ENCODE measurements around the gene PLEKHH3. TPM values are rescaled to one million over a fixed set of nuclear protein-coding genes. Genes with fewer than 3 reads are reported as not detected.
A peak's percentile ranks its signal among the peaks of the same experiment; 100 is the strongest.
"Not testable (repeated sequence)": the region's sequence is repeated elsewhere in the genome, so short reads cannot be mapped to it uniquely, and the experiment has no call there.

Gene PLEKHH3
- total RNA-seq, 2 experiments from 2014 or later = 1.3 to 1.4 TPM

GRCh38 chr17:42673885-42674754 lies 2.7 kb downstream of the PLEKHH3 start:
- Mint-ChIP-seq H3K27ac (no peak overlapping the region), H3K4me3 (no peak overlapping the region), H3K4me1 (peaks cover 46% of the 10 kb centered on the region), H3K27me3 (peaks cover 57% of the 10 kb centered on the region), H3K9me3 (ENCODE audit: low read depth) (no peaks in the 10 kb centered on the region), H3K36me3 (peaks cover under 1% of the 10 kb centered on the region)
- ATAC-seq = no peak
- CTCF ChIA-PET = interaction anchor here (1.7 to 2.0 kb wide), 4 partner anchors 9 to 96 kb away, joined by 4 to 10 read pairs (median 5); partner anchors contain the start of genes RETREG3, TUBG1 and TUBG2
- DNase-seq = no peak

GRCh38 chr17:42673266-42673884 lies 3.4 kb downstream of the PLEKHH3 start:
- H3K4me1 Mint-ChIP-seq = peaks cover 42% of the 10 kb centered on the region
- CTCF ChIA-PET = interaction anchor here (1.0 to 2.0 kb wide), 6 partner anchors 10 to 95 kb away, joined by 3 to 10 read pairs (median 5); partner anchors contain the start of genes RETREG3, TUBG1 and TUBG2
- no peak overlapping the region for H3K27ac Mint-ChIP-seq
- H3K9me3 Mint-ChIP-seq (ENCODE audit: low read depth) = no peaks in the 10 kb centered on the region
- H3K4me3 Mint-ChIP-seq = no peak overlapping the region
- H3K36me3 Mint-ChIP-seq = peaks cover 1% of the 10 kb centered on the region
- peaks cover 60% of the 10 kb centered on the region for H3K27me3 Mint-ChIP-seq
- no peak for ATAC-seq
- no peak for DNase-seq

- Mint-ChIP-seq H3K27me3 (peaks cover 60% of the 10 kb centered on the region), H3K4me1 (peaks cover 34% of the 10 kb centered on the region), H3K9me3 (ENCODE audit: low read depth) (no peaks in the 10 kb centered on the region), H3K4me3 (no peak overlapping the region), H3K36me3 (peaks cover 1% of the 10 kb centered on the region), H3K27ac (no peak overlapping the region)
- ATAC-seq = no peak
- DNase-seq = no peak
- CTCF ChIA-PET = interaction anchor here (0.6 to 2.2 kb wide), 6 partner anchors 10 to 93 kb away, joined by 3 to 16 read pairs (median 4); partner anchors contain the start of genes RETREG3 and TUBG2
These were observed 4.8 kb downstream of the PLEKHH3 start for GRCh38 chr17:42672038-42672437.

- no peak for DNase-seq
- no peak for ATAC-seq
- no peaks in the 10 kb centered on the region for H3K9me3 Mint-ChIP-seq (ENCODE audit: low read depth)
These were observed 5.8 kb downstream of the PLEKHH3 start for GRCh38 chr17:42670789-42671657.

GRCh38 chr17:42669977-42670788 lies 6.6 kb downstream of the PLEKHH3 start:
- CTCF ChIA-PET = interaction anchor here (0.6 to 1.9 kb wide), 6 partner anchors 9 to 305 kb away, joined by 3 to 16 read pairs (median 4); partner anchors contain the start of genes CCR10 and TUBG2
- peak; percentile 69 for ATAC-seq
- no peak overlapping the region for H3K27ac Mint-ChIP-seq
- H3K4me3 Mint-ChIP-seq = peak overlapping the region; percentile 52
- DNase-seq = no peak
- H3K4me1 Mint-ChIP-seq = peaks cover 23% of the 10 kb centered on the region
- peaks cover 1% of the 10 kb centered on the region for H3K36me3 Mint-ChIP-seq
- no peaks in the 10 kb centered on the region for H3K9me3 Mint-ChIP-seq (ENCODE audit: low read depth)
- H3K27me3 Mint-ChIP-seq = peaks cover 51% of the 10 kb centered on the region

More at GRCh38 chr17:42670789-42671657, 5.8 kb downstream of the PLEKHH3 start:
- peaks cover 1% of the 10 kb centered on the region for H3K36me3 Mint-ChIP-seq
- H3K4me3 Mint-ChIP-seq = peak overlapping the region; percentile 52
- CTCF ChIA-PET = interaction anchor here (0.6 to 2.2 kb wide), 4 partner anchors 8 to 92 kb away, joined by 3 to 16 read pairs (median 6); partner anchors contain the start of gene RETREG3
- H3K4me1 Mint-ChIP-seq = peaks cover 28% of the 10 kb centered on the region
- peaks cover 56% of the 10 kb centered on the region for H3K27me3 Mint-ChIP-seq
- no peak overlapping the region for H3K27ac Mint-ChIP-seq

- CTCF ChIA-PET = interaction anchor here (0.6 to 1.9 kb wide), 7 partner anchors 9 to 304 kb away, joined by 3 to 7 read pairs (median 3); partner anchors contain the start of genes CCR10 and TUBG2
- H3K4me1 Mint-ChIP-seq = peaks cover 21% of the 10 kb centered on the region
- ATAC-seq = no peak
- H3K27me3 Mint-ChIP-seq = peaks cover 45% of the 10 kb centered on the region
- H3K36me3 Mint-ChIP-seq = peaks cover 1% of the 10 kb centered on the region
- DNase-seq = no peak
- no peaks in the 10 kb centered on the region for H3K9me3 Mint-ChIP-seq (ENCODE audit: low read depth)
- H3K4me3 Mint-ChIP-seq = no peak overlapping the region
- H3K27ac Mint-ChIP-seq = no peak overlapping the region
These were observed 7.2 kb downstream of the PLEKHH3 start for GRCh38 chr17:42669705-42669976.

GRCh38 chr17:42667088-42667951 lies 9.5 kb downstream of the PLEKHH3 start:
- H3K9me3 Mint-ChIP-seq (ENCODE audit: low read depth) = no peaks in the 10 kb centered on the region
- H3K27me3 Mint-ChIP-seq = peaks cover 29% of the 10 kb centered on the region
- ATAC-seq (no peak), DNase-seq (no peak)
- CTCF ChIA-PET = interaction anchor here (1.0 to 1.2 kb wide), 3 partner anchors 9 to 96 kb away, joined by 3 to 4 read pairs (median 4); partner anchors contain the start of genes CCR10 and PLEKHH3
- no peak overlapping the region for H3K27ac Mint-ChIP-seq
- no peak overlapping the region for H3K4me3 Mint-ChIP-seq
- H3K36me3 Mint-ChIP-seq = peaks cover 3% of the 10 kb centered on the region
- peaks cover 16% of the 10 kb centered on the region for H3K4me1 Mint-ChIP-seq

GRCh38 chr17:42666126-42666525 lies 10.7 kb downstream of the PLEKHH3 start:
- not testable (repeated sequence) for H3K4me1 Mint-ChIP-seq; H3K27ac Mint-ChIP-seq; ATAC-seq; H3K9me3 Mint-ChIP-seq (ENCODE audit: low read depth); H3K4me3 Mint-ChIP-seq; H3K36me3 Mint-ChIP-seq; DNase-seq
- H3K27me3 Mint-ChIP-seq = peaks cover 20% of the 10 kb centered on the region
- CTCF ChIA-PET = interaction anchor here (1.0 to 1.2 kb wide), 3 partner anchors 11 to 97 kb away, joined by 3 to 4 read pairs (median 3); partner anchors contain the start of gene PLEKHH3

GRCh38 chr17:42665581-42666001 lies 11.2 kb downstream of the PLEKHH3 start:
- CTCF ChIA-PET = interaction anchor here (1.1 kb wide), 1 partner anchor 15 kb away, joined by 3 read pairs; no protein-coding TSS in a partner anchor
- no peak for ATAC-seq

GRCh38 chr17:42660692-42661345 lies 16.0 kb downstream of the PLEKHH3 start:
- Mint-ChIP-seq H3K27ac (no peak overlapping the region), H3K4me3 (no peak overlapping the region), H3K4me1 (peaks cover 15% of the 10 kb centered on the region), H3K27me3 (peaks cover 5% of the 10 kb centered on the region), H3K9me3 (ENCODE audit: low read depth) (no peaks in the 10 kb centered on the region), H3K36me3 (peaks cover 4% of the 10 kb centered on the region)
- ATAC-seq = no peak
- CTCF ChIA-PET = interaction anchor here (1.0 to 1.5 kb wide), 3 partner anchors 8 to 83 kb away, joined by 3 to 5 read pairs (median 3); no protein-coding TSS in a partner anchor
- DNase-seq = no peak

More at GRCh38 chr17:42665581-42666001, 11.2 kb downstream of the PLEKHH3 start:
- Mint-ChIP-seq H3K4me1 (peaks cover 4% of the 10 kb centered on the region), H3K36me3 (peaks cover 3% of the 10 kb centered on the region), H3K4me3 (no peak overlapping the region), H3K27ac (no peak overlapping the region), H3K27me3 (peaks cover 14% of the 10 kb centered on the region), H3K9me3 (ENCODE audit: low read depth) (no peaks in the 10 kb centered on the region)
- DNase-seq = no peak

GRCh38 chr17:42659932-42660274 lies 16.9 kb downstream of the PLEKHH3 start:
- H3K4me3 Mint-ChIP-seq; H3K9me3 Mint-ChIP-seq (ENCODE audit: low read depth); H3K36me3 Mint-ChIP-seq; H3K27ac Mint-ChIP-seq; ATAC-seq; H3K27me3 Mint-ChIP-seq; DNase-seq: not testable (repeated sequence)
- CTCF ChIA-PET = interaction anchor here (1.1 to 1.6 kb wide), 3 partner anchors 14 to 82 kb away, joined by 3 to 5 read pairs (median 5); no protein-coding TSS in a partner anchor
- H3K4me1 Mint-ChIP-seq = peaks cover 18% of the 10 kb centered on the region
